Subcutaneous abdominal adipose tissue (tissue), 5 donors: ENCODE measurements around the gene MRAS.

Source experiments
- H3K27ac ChIP-seq: one replicate; pipeline ENCODE4 v1.7.0; 2013; ENCODE audit warnings: low read depth, mild to moderate bottlenecking, inconsistent platforms, low read length, moderate library complexity
- H3K27me3 ChIP-seq, 5 donors: one replicate each; pipeline ENCODE4 v1.7.0; 2013; ENCODE audit warnings: low read length in 5 of 5, inconsistent platforms in 1 of 5; ENCODE audit not compliant: control insufficient read depth in 5 of 5, insufficient read depth in 4 of 5
- H3K36me3 ChIP-seq, 5 donors: one replicate each; pipeline ENCODE4 v1.7.0; 2013; ENCODE audit warnings: low read length in 5 of 5; ENCODE audit not compliant: control insufficient read depth in 5 of 5, insufficient read depth in 5 of 5
- H3K4me1 ChIP-seq, 5 donors: one replicate each; pipeline ENCODE4 v1.7.0; 2013; ENCODE audit warnings: low read length in 5 of 5, mild to moderate bottlenecking in 3 of 5, moderate library complexity in 1 of 5; ENCODE audit not compliant: control insufficient read depth in 5 of 5, insufficient read depth in 5 of 5
- H3K4me3 ChIP-seq, 5 donors: one replicate each; pipeline ENCODE4 v1.7.0; 2013; ENCODE audit warnings: low read length in 5 of 5, low read depth in 1 of 5
- H3K9ac ChIP-seq, 5 donors: one replicate each; pipeline ENCODE4 v1.7.0; 2013; ENCODE audit warnings: low read length in 5 of 5, mild to moderate bottlenecking in 4 of 5, moderate library complexity in 3 of 5
- H3K9me3 ChIP-seq, 5 donors: one replicate each; pipeline ENCODE4 v1.7.0; 2013; ENCODE audit warnings: low read length in 5 of 5; ENCODE audit not compliant: control insufficient read depth in 5 of 5
- donor health status: healthy.
- donor health status: healthy.
- donor health status: healthy.
- donor health status: healthy.
- donor health status: healthy.

Gene MRAS

DNA sequence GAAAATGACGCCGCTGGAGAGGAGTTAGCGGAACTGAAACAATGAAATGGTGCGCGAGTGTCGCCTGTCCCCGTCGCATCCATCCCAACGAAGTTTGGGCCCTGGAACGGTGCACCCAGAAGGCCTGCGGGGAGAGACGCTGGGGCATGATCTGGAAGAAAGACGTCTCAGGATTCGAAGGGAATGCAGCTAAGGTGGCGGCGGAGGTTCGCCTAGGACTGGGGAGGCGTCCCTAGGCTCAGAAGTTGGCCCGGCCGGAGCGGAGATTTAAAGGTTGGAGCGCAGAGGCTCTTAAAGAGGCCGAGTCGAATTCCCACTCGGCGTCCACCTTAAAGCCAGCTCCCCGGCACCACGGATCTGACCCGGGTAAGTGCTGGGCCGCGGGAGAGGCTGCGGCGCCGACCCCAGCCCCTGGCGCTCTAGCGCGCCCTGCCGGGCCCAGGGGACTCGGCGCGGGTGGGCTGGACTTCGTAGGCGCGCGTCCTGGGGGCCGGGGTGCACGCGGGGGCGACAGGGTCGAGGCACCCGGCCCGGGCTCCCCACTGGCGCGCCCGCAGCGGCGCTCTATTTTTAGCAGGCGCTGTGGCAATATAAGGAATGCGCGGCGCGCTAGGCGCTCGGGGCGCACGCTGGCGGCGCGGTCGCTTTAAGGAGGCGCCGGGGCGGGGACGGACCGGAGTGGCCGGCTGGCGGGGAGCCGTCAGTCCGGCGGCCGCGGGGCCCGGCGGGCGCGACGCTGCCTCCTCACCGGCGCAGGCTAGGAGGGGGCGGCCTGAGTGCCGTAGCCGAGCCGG is at the start of gene MRAS:
MRAS (plus strand) TSS at position 620 of the 794 bp plus-strand sequence. CDS start 24,305 bp downstream, outside the sequence.
- peak within 1 kb of the TSS; percentile 81 to 92 (median 84) for H3K9ac ChIP-seq
- H3K27ac ChIP-seq: peak within 1 kb of the TSS; percentile 80
- H3K4me3 ChIP-seq: peak within 1 kb of the TSS; percentile 65 to 98 (median 83)
- H3K36me3 ChIP-seq: no peaks in the 10 kb centered on the region
- peaks cover 7 to 54% (median 48%) of the 10 kb centered on the region in 5 donors for H3K4me1 ChIP-seq
- H3K27me3 ChIP-seq: no peaks in the 10 kb centered on the region
- H3K9me3 ChIP-seq: no peaks in the 10 kb centered on the region

DNA sequence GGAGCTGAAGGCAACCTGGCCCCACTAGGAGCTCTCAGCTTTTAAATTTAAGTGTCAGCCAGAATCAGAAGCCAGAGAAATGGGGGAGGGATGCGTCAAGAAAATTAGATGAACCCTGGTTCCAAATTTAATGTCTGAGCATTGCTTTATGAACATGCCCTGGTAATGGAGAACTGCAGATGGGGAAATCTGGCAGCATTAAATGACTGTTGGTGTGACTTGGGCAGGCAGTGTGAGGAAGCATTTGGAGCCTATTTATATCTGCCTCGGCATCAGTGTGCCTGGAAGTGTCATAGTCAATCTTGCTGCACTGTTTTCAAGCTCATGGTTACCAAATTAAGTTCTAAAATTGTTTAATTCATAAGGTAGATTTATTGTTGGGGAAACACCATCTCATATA is 47.7 kb upstream of the MRAS start:
- Histone ChIP-seq H3K27me3 (no peaks in the 10 kb centered on the region), H3K9ac (no peak overlapping the region), H3K4me1 (no peaks in the 10 kb centered on the region)

DNA sequence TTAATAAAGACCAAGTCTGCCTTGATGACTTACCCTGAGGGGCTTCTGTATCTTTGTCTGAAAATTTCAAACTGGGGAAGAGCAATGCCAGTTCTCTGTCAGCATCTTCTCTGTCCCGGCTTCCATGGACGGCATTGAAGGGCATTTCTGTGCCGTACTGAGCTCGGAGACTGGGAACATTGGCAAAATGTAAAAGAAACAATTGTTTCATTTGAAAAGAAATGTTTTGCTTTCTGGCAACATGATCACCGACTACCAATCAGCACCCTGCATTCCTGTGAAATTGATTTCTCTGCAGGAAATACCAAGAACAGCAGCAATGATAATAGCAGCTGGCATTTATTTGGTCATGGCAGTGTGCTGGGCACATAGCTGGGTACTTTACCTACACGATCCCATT is 44.9 kb upstream of the MRAS start:
- Histone ChIP-seq H3K9ac (no peak overlapping the region), H3K36me3 (peaks cover 0 to 9% (median 8%) of the 10 kb centered on the region in 5 donors), H3K27ac (no peak overlapping the region), H3K4me3 (no peak overlapping the region), H3K4me1 (no peaks in the 10 kb centered on the region), H3K27me3 (no peaks in the 10 kb centered on the region), H3K9me3 (peaks cover 5 to 16% (median 9%) of the 10 kb centered on the region in 5 donors)

More for the DNA sequence above, 47.7 kb upstream of the MRAS start:
- Histone ChIP-seq H3K9me3 (no peaks in the 10 kb centered on the region), H3K27ac (no peak overlapping the region), H3K36me3 (peaks cover 14 to 29% (median 26%) of the 10 kb centered on the region in 5 donors), H3K4me3 (no peak overlapping the region)

DNA sequence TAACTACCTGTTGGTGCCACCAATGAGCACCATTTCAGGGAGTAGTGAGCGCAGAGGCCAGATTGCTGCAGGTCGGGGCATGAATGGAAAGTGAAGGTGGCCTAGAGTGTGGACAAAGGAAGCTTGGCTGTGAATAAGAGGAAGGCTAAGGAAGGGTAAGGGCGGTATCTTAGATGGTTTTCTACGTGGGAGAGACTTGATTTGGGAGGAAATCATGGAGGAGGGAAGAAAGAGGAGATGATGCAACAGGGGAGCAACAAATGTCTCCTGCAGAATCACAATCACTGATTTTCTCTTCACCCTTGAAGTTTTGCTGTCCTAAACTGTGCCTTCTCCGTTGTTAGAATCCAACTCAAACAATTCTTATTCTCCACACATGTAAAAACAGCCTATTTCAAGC is 40.5 kb upstream of the MRAS start:
- H3K9ac ChIP-seq: no peak overlapping the region
- no peaks in the 10 kb centered on the region for H3K4me1 ChIP-seq
- no peaks in the 10 kb centered on the region for H3K27me3 ChIP-seq
- H3K9me3 ChIP-seq: peaks cover 5 to 23% (median 17%) of the 10 kb centered on the region in 5 donors
- H3K36me3 ChIP-seq: no peaks in the 10 kb centered on the region
- no peak overlapping the region for H3K4me3 ChIP-seq
- no peak overlapping the region for H3K27ac ChIP-seq

DNA sequence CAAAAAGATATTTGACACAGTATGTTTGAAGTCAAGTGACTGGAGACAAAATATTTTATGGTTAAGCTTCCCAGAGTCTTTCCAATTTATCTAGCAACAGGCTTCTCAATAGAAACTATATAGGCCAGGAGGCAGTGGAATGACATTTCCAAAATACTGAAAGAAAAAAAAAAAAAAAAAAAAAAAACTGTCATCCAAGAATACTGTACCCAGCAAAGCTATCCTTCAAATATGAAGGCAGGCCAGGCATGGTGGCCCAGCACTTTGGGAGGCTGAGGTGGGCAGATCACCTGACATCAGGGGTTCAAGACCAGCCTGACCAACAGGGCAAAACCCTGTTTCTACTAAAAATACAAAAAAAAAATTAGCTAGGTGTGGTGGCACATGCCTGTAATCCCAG is 39.6 kb upstream of the MRAS start:
- H3K27me3 ChIP-seq: no peaks in the 10 kb centered on the region
- H3K27ac ChIP-seq: no peak overlapping the region
- no peaks in the 10 kb centered on the region for H3K4me1 ChIP-seq
- H3K36me3 ChIP-seq: no peaks in the 10 kb centered on the region
- peaks cover 5 to 23% (median 17%) of the 10 kb centered on the region in 5 donors for H3K9me3 ChIP-seq
- H3K9ac ChIP-seq: no peak overlapping the region
- H3K4me3 ChIP-seq: no peak overlapping the region

DNA sequence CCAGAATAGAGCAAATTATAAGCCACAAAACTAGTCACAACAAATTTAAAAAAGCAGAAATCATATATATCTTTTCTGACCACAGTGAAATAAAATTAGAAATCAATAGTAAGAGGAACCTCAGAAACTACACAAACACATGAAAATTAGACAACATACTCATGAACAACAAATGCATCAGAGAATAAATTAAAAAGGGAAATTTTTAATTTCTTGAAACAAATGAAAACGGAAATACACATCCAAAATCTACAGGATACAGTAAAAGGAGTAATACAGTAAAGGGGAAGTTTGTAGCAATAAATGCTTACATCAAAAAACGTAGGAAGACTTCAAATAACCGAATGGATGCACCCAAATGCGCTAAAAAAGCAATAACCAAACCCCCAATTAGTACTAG is 37.9 kb upstream of the MRAS start:
- no peaks in the 10 kb centered on the region for H3K4me1 ChIP-seq
- peaks cover 5 to 23% (median 17%) of the 10 kb centered on the region in 5 donors for H3K9me3 ChIP-seq
- no peaks in the 10 kb centered on the region for H3K27me3 ChIP-seq
- no peak overlapping the region for H3K9ac ChIP-seq
- no peak overlapping the region for H3K27ac ChIP-seq
- H3K36me3 ChIP-seq: no peaks in the 10 kb centered on the region
- no peak overlapping the region for H3K4me3 ChIP-seq

DNA sequence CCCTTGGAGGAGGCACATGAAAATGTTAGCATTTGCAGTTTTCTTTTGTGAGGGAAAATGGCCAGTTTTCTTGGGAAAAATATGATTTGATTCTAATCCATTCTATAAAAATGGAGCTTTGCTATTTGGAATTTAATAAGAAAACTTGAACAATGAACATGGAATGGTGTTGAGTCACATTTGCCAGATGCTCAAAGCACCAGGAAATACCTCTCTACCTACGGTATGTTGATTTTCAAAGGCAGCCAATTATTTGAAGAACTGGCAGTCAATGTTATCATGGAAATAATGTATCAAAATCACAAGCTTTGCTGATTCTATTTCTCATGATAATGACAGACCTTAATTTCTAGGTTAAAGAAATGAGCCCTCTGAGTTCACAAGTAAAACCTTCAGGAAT is 33.6 kb upstream of the MRAS start:
- peaks cover 0 to 3% (median 2%) of the 10 kb centered on the region in 5 donors for H3K9me3 ChIP-seq
- H3K27ac ChIP-seq: no peak overlapping the region
- no peaks in the 10 kb centered on the region for H3K4me1 ChIP-seq
- H3K36me3 ChIP-seq: no peaks in the 10 kb centered on the region
- no peak overlapping the region for H3K9ac ChIP-seq
- H3K4me3 ChIP-seq: no peak overlapping the region
- H3K27me3 ChIP-seq: no peaks in the 10 kb centered on the region

DNA sequence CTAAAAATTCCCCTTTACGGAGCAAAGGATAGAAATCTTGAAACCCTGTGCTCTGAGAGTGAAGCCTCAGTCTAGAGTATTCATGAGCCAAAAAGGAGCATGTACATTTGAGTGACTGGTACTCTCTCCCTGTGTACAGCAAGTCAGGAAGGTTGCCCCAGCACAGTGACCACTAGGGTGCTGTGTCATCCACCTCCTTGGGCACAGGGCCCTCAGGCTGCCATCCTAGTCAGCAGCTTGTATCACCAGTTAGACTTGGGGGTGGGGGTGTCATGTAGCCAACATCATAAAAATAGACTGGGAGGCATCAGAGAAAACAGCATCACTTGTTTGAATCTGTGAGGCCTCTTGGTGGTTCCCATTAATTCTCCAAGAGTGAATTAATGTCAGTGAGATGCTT is 30.7 kb upstream of the MRAS start:
- Histone ChIP-seq H3K27me3 (peaks cover 0 to 3% (median 0%) of the 10 kb centered on the region in 5 donors), H3K4me3 (no peak overlapping the region), H3K27ac (no peak overlapping the region), H3K36me3 (no peaks in the 10 kb centered on the region), H3K9ac (no peak overlapping the region), H3K9me3 (no peaks in the 10 kb centered on the region), H3K4me1 (peaks cover 0 to 10% (median 0%) of the 10 kb centered on the region in 5 donors)

DNA sequence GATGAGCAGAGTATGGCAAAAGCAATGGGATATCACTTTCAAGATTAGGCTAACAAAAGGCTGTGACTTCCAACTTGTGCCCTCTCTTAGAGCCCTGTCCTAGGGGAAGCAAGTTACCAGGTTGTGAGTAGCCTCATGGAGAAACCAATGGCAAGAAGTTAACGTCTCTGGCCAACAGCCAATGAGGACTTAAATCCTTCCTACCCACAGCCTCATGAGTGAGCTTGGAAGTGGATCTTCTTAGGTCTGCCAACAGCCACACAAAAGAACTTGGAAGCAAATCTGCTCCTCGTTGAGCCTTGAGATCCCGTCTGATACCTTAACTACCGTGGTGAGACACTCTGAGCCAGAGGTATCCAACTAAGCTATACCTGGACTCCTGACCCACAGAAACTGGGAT is 24.4 kb upstream of the MRAS start:
- peak overlapping the region in 1 of 5 donors; percentile 20 for H3K4me3 ChIP-seq
- H3K27me3 ChIP-seq: peaks cover 0 to 3% (median 0%) of the 10 kb centered on the region in 5 donors
- no peak overlapping the region for H3K9ac ChIP-seq
- peak overlapping the region; percentile 40 for H3K27ac ChIP-seq
- peaks cover 4 to 41% (median 24%) of the 10 kb centered on the region in 5 donors for H3K4me1 ChIP-seq
- H3K9me3 ChIP-seq: no peaks in the 10 kb centered on the region
- no peaks in the 10 kb centered on the region for H3K36me3 ChIP-seq

DNA sequence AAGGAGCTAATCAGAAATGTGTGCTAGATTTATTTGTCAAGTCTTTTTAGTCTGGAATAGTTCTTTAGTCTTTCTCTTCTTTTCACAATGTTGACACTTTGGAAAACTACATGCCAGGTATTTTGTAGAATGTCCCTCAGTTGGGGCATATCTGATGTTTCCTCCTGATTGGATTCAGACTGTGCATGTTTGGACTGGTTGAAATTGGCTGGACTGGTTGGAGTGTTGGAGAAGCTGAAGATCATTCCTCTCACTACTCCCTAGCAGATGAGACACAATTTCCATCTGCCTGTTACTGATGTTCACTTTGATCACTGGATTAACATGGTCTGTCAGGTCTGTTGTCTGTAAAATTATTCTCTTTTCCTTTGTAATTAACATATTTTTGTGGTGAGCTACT is 22.4 kb upstream of the MRAS start:
- Histone ChIP-seq H3K9ac (no peak overlapping the region), H3K4me1 (peaks cover 4 to 52% (median 34%) of the 10 kb centered on the region in 5 donors), H3K36me3 (no peaks in the 10 kb centered on the region), H3K4me3 (no peak overlapping the region), H3K9me3 (no peaks in the 10 kb centered on the region), H3K27ac (no peak overlapping the region), H3K27me3 (no peaks in the 10 kb centered on the region)
